Lower leg skin (tissue), 3 donors: ENCODE data around the gene ANKRD36C.
"Not testable (repeated sequence)": the region's sequence is repeated elsewhere in the genome, so short reads cannot be mapped to it uniquely, and the experiment has no call there.

Experiments
- POLR2A ChIP-seq, 2 donors: fragments of 450-650 bp; IDR thresholded peaks; one replicate each; pipeline ENCODE4 v1.6.1; 2016 to 2017; ENCODE audit warnings: antibody characterized with exemption in 2 of 2, mild to moderate bottlenecking in 1 of 2, moderate library complexity in 1 of 2
- TF ChIP-seq, protein P1 (sequence below), 3 donors: fragments of 450-650 bp; IDR thresholded peaks; one replicate each; pipeline ENCODE4 v1.5.1; 2016; ENCODE audit warnings: antibody characterized with exemption in 3 of 3, mild to moderate bottlenecking in 3 of 3, moderate library complexity in 2 of 3

DNA sequence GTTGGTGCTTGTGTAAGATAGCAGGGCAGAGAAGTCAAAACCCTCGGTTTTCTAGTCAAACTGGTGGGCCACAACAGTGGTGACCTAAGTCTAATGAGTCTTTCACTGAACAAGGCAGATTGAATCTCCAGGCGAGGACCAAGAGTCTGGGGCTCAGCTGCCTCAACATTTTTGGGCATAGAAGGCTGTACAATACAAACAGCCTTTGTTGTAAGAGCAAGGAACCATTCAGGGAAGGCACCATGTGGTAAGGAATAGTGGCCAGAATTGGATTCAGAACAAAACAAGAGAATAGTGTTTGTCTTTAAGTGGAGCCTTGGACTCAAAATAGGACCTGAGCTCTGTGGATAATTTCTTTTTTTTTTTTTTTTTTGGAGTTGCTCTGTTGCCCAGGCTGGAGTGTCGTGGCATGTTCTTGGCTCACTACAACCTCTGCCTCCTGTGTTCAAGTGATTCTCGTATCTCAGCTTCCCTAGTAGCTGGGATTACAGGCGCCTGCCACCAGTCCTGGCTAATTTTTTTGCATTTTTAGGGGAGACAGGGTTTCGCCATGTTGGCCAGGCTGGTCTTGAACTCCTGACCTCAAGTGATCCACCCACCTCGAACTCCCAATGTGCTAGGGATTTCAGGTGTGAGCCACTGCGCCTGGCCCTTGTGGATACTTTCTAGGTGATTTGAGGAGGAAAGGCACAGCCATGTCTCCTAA is 20.6 kb upstream of the ANKRD36C start:
- TF ChIP-seq, protein P1, sequence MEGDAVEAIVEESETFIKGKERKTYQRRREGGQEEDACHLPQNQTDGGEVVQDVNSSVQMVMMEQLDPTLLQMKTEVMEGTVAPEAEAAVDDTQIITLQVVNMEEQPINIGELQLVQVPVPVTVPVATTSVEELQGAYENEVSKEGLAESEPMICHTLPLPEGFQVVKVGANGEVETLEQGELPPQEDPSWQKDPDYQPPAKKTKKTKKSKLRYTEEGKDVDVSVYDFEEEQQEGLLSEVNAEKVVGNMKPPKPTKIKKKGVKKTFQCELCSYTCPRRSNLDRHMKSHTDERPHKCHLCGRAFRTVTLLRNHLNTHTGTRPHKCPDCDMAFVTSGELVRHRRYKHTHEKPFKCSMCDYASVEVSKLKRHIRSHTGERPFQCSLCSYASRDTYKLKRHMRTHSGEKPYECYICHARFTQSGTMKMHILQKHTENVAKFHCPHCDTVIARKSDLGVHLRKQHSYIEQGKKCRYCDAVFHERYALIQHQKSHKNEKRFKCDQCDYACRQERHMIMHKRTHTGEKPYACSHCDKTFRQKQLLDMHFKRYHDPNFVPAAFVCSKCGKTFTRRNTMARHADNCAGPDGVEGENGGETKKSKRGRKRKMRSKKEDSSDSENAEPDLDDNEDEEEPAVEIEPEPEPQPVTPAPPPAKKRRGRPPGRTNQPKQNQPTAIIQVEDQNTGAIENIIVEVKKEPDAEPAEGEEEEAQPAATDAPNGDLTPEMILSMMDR (IDR thresholded peaks at IDR 0.05) = not testable (repeated sequence)
- TF ChIP-seq POLR2A (IDR thresholded peaks at IDR 0.05) = not testable (repeated sequence)
